ENCODE measurements around the gene EXOC6B. TPM values are rescaled to one million over a fixed set of nuclear protein-coding genes. Genes with fewer than 3 reads are reported as not detected.
"Not testable (repeated sequence)": the region's sequence is repeated elsewhere in the genome, so short reads cannot be mapped to it uniquely, and the experiment has no call there.

EXOC6B gene
- total and polyA plus RNA-seq, 5 experiments from 2014 or later, result 3.3 to 20.1 (median 3.4) TPM

GRCh38 chr2:72555943-72556342 is 269.9 kb downstream of the EXOC6B start:
- no peaks in the 10 kb centered on the region for H3K27me3 Mint-ChIP-seq
- no peak for DNase-seq
- H3K4me1 Mint-ChIP-seq, result no peaks in the 10 kb centered on the region
- no peak overlapping the region for H3K4me3 Mint-ChIP-seq
- POLR2A ChIA-PET, result no interaction called here
- H3K9me3 Mint-ChIP-seq, result peaks cover 0 to 12% (median 5%) of the 10 kb centered on the region in 9 donors
- H3K27ac Mint-ChIP-seq, result no peak overlapping the region
- ATAC-seq, result no peak
- H3K36me3 Mint-ChIP-seq, result peaks cover 10 to 49% (median 34%) of the 10 kb centered on the region in 3 donors

- H3K27me3 Mint-ChIP-seq, DNase-seq, H3K27ac Mint-ChIP-seq, POLR2A ChIA-PET, ATAC-seq, H3K4me3 Mint-ChIP-seq, H3K4me1 Mint-ChIP-seq: not testable (repeated sequence)
- Mint-ChIP-seq H3K9me3 (peaks cover 0 to 12% (median 5%) of the 10 kb centered on the region in 9 donors), H3K36me3 (peaks cover 10 to 48% (median 34%) of the 10 kb centered on the region in 3 donors)
Observed at GRCh38 chr2:72555363-72555762, 270.5 kb downstream of the EXOC6B start.

- Mint-ChIP-seq H3K36me3 (peaks cover 11 to 45% (median 33%) of the 10 kb centered on the region in 3 donors), H3K9me3 (peaks cover 0 to 12% (median 5%) of the 10 kb centered on the region in 9 donors)
- H3K4me1 Mint-ChIP-seq, H3K4me3 Mint-ChIP-seq, ATAC-seq, DNase-seq, POLR2A ChIA-PET, H3K27ac Mint-ChIP-seq, H3K27me3 Mint-ChIP-seq: not testable (repeated sequence)
Observed at GRCh38 chr2:72554910-72555309, 270.9 kb downstream of the EXOC6B start.

GRCh38 chr2:72554381-72554780 is 271.5 kb downstream of the EXOC6B start:
- peaks cover 0 to 12% (median 5%) of the 10 kb centered on the region in 9 donors for H3K9me3 Mint-ChIP-seq
- no peaks in the 10 kb centered on the region for H3K27me3 Mint-ChIP-seq
- ATAC-seq, result no peak
- no peak overlapping the region for H3K27ac Mint-ChIP-seq
- no peak overlapping the region for H3K4me3 Mint-ChIP-seq
- POLR2A ChIA-PET, result no interaction called here
- H3K36me3 Mint-ChIP-seq, result peaks cover 15 to 40% (median 33%) of the 10 kb centered on the region in 3 donors
- H3K4me1 Mint-ChIP-seq, result no peaks in the 10 kb centered on the region
- DNase-seq, result no peak

- ATAC-seq, result no peak
- POLR2A ChIA-PET, result no interaction called here
- H3K27me3 Mint-ChIP-seq, result no peaks in the 10 kb centered on the region
- DNase-seq, result no peak
- H3K4me1 Mint-ChIP-seq, result no peaks in the 10 kb centered on the region
- peaks cover 7 to 15% (median 10%) of the 10 kb centered on the region in 3 donors for H3K36me3 Mint-ChIP-seq
- no peak overlapping the region for H3K4me3 Mint-ChIP-seq
- H3K9me3 Mint-ChIP-seq, result peaks cover 0 to 4% (median 0%) of the 10 kb centered on the region in 9 donors
- H3K27ac Mint-ChIP-seq, result no peak overlapping the region
Observed at GRCh38 chr2:72548081-72548764, 277.6 kb downstream of the EXOC6B start.

- no peak for ATAC-seq
- Mint-ChIP-seq H3K36me3 (peaks cover 15 to 31% (median 17%) of the 10 kb centered on the region in 3 donors), H3K27me3 (no peaks in the 10 kb centered on the region), H3K27ac (no peak overlapping the region), H3K9me3 (peaks cover 0 to 7% (median 1%) of the 10 kb centered on the region in 9 donors), H3K4me3 (no peak overlapping the region), H3K4me1 (no peaks in the 10 kb centered on the region)
- POLR2A ChIA-PET, result no interaction called here
- no peak for DNase-seq
Observed at GRCh38 chr2:72545790-72546189, 280.0 kb downstream of the EXOC6B start.

- Mint-ChIP-seq H3K36me3 (peaks cover 12 to 36% (median 18%) of the 10 kb centered on the region in 3 donors), H3K4me3 (no peak overlapping the region), H3K27me3 (no peaks in the 10 kb centered on the region), H3K4me1 (no peaks in the 10 kb centered on the region), H3K27ac (no peak overlapping the region), H3K9me3 (peaks cover 0 to 12% (median 2%) of the 10 kb centered on the region in 9 donors)
- DNase-seq (no peak), ATAC-seq (no peak)
- POLR2A ChIA-PET, result no interaction called here
Observed at GRCh38 chr2:72544554-72544953, 281.3 kb downstream of the EXOC6B start.

GRCh38 chr2:72543497-72544216 is 282.2 kb downstream of the EXOC6B start:
- ATAC-seq, result no peak
- no peak for DNase-seq
- Mint-ChIP-seq H3K27me3 (no peaks in the 10 kb centered on the region), H3K27ac (no peak overlapping the region), H3K36me3 (peaks cover 12 to 32% (median 17%) of the 10 kb centered on the region in 3 donors), H3K4me3 (no peak overlapping the region), H3K4me1 (no peaks in the 10 kb centered on the region), H3K9me3 (peaks cover 0 to 12% (median 0%) of the 10 kb centered on the region in 9 donors)
- POLR2A ChIA-PET, result no interaction called here

- no peak overlapping the region for H3K4me3 Mint-ChIP-seq
- peaks cover 0 to 12% (median 0%) of the 10 kb centered on the region in 9 donors for H3K9me3 Mint-ChIP-seq
- no peak for DNase-seq
- no peak overlapping the region for H3K27ac Mint-ChIP-seq
- no peaks in the 10 kb centered on the region for H3K4me1 Mint-ChIP-seq
- H3K36me3 Mint-ChIP-seq, result peaks cover 9 to 25% (median 12%) of the 10 kb centered on the region in 3 donors
- ATAC-seq, result no peak
- POLR2A ChIA-PET, result no interaction called here
- no peaks in the 10 kb centered on the region for H3K27me3 Mint-ChIP-seq
Observed at GRCh38 chr2:72539071-72539552, 286.7 kb downstream of the EXOC6B start.

- Mint-ChIP-seq H3K9me3 (peaks cover 0 to 12% (median 2%) of the 10 kb centered on the region in 9 donors), H3K4me1 (no peaks in the 10 kb centered on the region), H3K36me3 (peaks cover 8 to 28% (median 12%) of the 10 kb centered on the region in 3 donors), H3K4me3 (no peak overlapping the region), H3K27me3 (no peaks in the 10 kb centered on the region), H3K27ac (no peak overlapping the region)
- POLR2A ChIA-PET, result no interaction called here
- ATAC-seq, result no peak
- no peak for DNase-seq
Observed at GRCh38 chr2:72538486-72538885, 287.3 kb downstream of the EXOC6B start.

GRCh38 chr2:72535586-72535985 is 290.2 kb downstream of the EXOC6B start:
- H3K9me3 Mint-ChIP-seq, H3K27ac Mint-ChIP-seq, H3K4me1 Mint-ChIP-seq, POLR2A ChIA-PET, H3K4me3 Mint-ChIP-seq, DNase-seq, H3K27me3 Mint-ChIP-seq, ATAC-seq, H3K36me3 Mint-ChIP-seq: not testable (repeated sequence)

GRCh38 chr2:72533765-72534164 is 292.1 kb downstream of the EXOC6B start:
- H3K27ac Mint-ChIP-seq, result no peak overlapping the region
- DNase-seq (no peak), ATAC-seq (no peak)
- POLR2A ChIA-PET, result no interaction called here
- H3K4me1 Mint-ChIP-seq, result no peaks in the 10 kb centered on the region
- H3K27me3 Mint-ChIP-seq, result no peaks in the 10 kb centered on the region
- H3K9me3 Mint-ChIP-seq, result peaks cover 0 to 8% (median 0%) of the 10 kb centered on the region in 9 donors
- peaks cover 0 to 7% (median 0%) of the 10 kb centered on the region in 3 donors for H3K36me3 Mint-ChIP-seq
- H3K4me3 Mint-ChIP-seq, result no peak overlapping the region

GRCh38 chr2:72527424-72527823 is 298.4 kb downstream of the EXOC6B start:
- Mint-ChIP-seq H3K36me3 (peaks cover 0 to 4% (median 3%) of the 10 kb centered on the region in 3 donors), H3K27ac (no peak overlapping the region), H3K27me3 (no peaks in the 10 kb centered on the region), H3K9me3 (no peaks in the 10 kb centered on the region), H3K4me1 (no peaks in the 10 kb centered on the region), H3K4me3 (no peak overlapping the region)
- POLR2A ChIA-PET, result no interaction called here
- DNase-seq (no peak), ATAC-seq (no peak)

Data from naive thymus-derived CD8-positive, alpha-beta T cell (primary cell).